Stimulated activated CD8-positive, alpha-beta memory T cell treated with anti-CD3 and anti-CD28 coated beads, Interleukin-15, amount 100 ng/mL, for 48 hours (primary cell): ENCODE measurements around the gene BCAP31.
"Not testable (repeated sequence)": the region's sequence is repeated elsewhere in the genome, so short reads cannot be mapped to it uniquely, and the experiment has no call there.

Source experiments
- DNase-seq, 2 donors: peaks; one replicate each; pipeline ENCODE4 v3.0.0-alpha.2; 2020; ENCODE audit warnings: low read depth in 2 of 2

BCAP31 gene

GRCh38 chrX:153762626-153763173 is 38.5 kb upstream of the BCAP31 start:
- DNase-seq = no peak

- no peak for DNase-seq
Measured at GRCh38 chrX:153761863-153762262, 37.7 kb upstream of the BCAP31 start.

DNA sequence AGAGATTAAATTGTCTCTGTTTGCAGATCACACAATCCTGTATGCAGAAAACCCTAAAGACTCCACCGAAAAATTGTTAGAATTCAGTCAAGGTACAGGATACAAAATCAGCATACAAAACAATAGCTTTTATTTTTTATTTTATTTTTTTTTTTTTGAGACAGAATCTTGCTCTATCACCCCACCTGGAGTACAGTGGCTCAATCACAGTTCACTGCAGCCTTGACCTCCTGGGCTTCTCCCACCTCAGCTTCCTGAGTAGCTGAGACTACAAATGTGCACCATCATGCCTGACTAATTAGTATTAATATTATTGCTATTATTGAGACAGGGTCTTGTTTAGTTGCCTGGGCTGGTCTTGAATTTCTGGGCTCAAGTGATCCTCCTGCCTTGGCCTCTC is 30.9 kb upstream of the BCAP31 start:
- DNase-seq = no peak

DNA sequence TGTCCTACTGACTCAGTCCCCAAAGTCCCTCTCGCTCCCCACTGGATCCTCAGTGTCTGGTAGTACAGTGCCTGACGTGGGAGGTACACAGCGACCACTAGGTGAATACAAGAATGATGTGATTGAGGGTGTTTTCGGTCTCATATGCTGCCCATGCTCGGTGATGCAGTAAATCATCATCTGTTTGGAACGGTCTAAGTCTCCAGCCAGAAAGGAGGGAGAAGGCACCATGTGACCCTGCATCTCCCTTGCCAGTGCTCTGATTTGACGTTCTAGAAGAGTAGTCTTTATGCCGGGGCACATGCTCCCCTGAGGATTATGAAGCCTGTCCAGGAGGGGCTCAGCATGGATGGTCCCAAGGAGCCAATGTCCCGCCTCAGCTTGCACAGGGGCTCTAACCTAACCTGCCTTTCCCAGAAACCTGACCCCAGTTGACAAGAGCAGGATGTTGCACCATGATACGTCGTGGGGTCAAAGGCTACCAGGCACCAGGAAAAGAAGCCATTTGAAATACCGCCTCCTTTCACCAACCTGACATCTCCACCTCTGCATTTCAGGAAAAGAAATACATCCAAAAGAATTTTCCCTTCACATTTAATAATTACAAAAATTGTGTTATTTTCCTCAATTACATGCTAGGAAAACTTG is 26.1 kb upstream of the BCAP31 start:
- DNase-seq = no peak

GRCh38 chrX:153749017-153749416 is 24.8 kb upstream of the BCAP31 start:
- DNase-seq = not testable (repeated sequence)

DNA sequence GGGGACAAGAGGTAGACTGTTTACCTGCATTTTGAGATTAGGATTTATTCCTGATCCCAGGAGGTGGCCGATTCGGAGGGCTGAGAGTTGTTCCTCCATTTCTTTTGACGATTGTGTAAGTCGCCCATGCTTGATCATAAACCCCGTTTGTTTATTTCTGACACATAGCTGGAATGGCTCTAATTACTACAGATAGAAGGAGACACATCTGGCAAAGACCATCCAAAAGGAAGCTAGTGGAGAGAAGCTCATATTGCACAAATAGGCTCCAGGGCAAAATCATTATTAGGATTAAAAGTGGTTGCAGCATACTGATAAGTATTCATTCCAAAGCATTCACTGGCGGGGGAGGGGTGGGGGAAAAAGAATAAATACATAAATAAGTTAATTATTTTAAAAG is 22.8 kb upstream of the BCAP31 start:
- not testable (repeated sequence) for DNase-seq

GRCh38 chrX:153746359-153746758 is 22.2 kb upstream of the BCAP31 start:
- DNase-seq = no peak

- DNase-seq = not testable (repeated sequence)
Measured at GRCh38 chrX:153745067-153745433, 20.9 kb upstream of the BCAP31 start.

DNA sequence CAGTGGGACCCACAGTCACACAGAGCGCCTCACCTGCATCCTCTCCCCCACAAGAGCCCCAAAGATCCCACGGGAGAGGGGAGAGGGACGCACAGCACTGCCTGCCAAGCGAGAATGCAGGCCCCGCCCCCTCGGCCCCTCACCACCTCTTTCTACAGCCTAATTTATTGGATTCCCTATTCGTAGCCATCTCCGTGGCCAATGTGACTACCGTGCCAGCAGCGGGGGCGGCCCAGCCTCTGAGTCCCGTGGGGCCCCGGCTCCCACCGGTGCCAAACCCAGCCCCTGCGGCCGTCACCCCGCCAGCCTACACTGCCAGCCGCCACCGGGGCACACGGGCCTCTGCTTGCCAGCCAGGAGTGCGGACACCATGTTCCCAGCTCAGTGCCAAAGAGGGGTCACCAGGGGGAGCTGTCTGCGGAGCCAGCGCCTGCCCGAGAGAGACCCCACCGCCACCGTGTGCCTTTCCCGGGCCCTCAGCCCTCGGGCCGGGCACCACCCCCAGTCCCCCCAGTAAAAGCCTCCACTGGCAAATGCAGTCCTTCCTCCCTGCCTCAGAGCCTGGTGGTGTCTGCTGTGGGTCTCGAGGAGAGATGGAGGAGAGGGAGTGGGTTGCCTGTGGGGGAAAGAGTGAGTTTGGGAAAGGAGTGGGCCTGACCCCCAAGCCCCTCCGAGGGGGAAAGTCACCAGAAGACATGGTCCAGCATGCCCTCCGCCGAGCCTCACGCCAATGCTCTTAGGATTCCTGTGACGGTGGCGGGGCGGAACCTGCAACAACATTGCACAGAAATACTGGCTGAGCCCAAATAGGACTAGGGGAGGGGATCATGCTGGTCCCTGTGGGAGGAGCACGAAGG is 20.3 kb upstream of the BCAP31 start:
- no peak for DNase-seq

- DNase-seq = not testable (repeated sequence)
Measured at GRCh38 chrX:153743468-153744209, 19.5 kb upstream of the BCAP31 start.

- DNase-seq = not testable (repeated sequence)
Measured at GRCh38 chrX:153742796-153743467, 18.7 kb upstream of the BCAP31 start.

- DNase-seq = not testable (repeated sequence)
Measured at GRCh38 chrX:153742111-153742510, 17.9 kb upstream of the BCAP31 start.

DNA sequence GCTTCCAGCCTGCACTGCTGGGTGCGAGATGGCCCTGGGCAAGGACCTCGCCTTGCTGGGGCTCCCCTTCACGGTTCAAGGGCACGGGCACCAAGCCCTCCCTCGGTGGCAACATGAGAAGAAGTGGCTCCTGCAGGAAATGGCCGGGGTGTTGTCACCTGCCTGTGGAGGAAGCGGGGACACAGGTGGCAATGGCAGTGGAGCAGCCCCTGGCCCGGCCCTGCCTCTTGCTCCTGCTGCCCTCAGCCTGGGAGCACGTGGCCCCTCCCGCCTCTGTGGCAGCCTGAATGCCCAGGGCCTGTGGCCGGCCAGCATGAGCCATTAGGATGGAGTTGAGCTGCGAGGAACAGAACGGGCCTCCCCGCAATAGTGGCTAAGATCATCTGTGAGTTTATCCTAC is 17.3 kb upstream of the BCAP31 start:
- DNase-seq = no peak

DNA sequence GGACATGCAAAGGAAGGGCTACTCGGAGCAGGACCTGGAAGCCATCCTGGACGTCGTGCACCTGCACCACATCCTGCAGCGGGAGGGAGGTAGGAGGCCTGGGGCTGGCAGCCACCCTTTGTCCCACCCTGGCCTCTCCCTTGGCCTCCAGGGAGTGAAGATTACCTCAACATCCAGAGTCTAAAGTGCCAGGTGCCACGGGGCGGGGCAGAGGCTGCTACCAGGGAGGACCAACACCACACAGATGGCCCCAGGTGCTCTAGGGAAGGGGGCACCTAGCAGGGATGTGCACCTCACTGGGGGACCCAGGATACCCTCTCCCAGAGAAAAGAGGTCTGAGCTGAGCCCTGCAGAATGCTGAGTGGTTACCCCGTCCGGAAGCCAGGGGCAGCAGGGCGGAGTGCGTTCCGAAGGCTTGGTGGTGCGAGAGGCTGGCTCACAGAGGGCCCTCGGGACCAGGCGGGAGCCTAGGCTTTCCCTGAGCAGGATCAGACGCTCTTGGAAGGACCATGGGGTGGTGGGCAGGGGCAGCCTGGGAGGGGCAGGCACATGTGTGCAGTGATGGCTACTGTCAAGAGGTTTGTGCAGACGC is 16.5 kb upstream of the BCAP31 start:
- DNase-seq = no peak

DNA sequence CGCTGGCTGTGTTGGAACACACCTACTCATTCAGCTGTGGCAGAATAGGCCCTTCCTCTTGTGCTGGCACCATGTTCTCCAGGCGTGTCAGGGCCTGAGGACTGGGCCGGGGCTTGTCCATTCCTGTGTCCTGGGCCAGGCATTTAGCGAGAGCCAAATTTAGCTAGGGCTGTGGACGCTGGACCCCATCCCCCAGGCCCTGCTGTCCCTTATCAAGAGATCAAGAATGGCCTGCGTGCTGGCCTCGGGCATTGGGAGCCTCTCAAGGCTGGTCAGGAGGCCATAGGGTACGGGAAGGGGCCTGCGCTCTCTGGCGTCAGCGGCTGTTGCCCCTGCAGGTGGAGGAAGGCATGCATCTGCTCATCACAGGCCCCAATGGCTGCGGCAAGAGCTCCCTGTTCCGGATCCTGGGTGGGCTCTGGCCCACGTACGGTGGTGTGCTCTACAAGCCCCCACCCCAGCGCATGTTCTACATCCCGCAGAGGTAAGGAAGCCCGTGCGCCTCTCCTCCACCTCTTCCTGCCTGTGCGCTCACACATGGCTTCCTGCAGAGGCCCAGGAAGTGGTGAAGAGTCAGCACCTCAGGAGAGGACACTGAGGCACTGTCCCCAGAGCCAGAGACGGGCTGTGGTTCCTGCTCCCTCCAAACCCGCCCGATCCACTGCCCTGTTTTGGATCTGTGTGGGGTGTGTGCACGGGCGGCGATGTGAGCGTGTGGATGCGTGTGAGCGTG is 15.7 kb upstream of the BCAP31 start:
- no peak for DNase-seq

- DNase-seq = no peak
Measured at GRCh38 chrX:153738056-153738605, 13.9 kb upstream of the BCAP31 start.

DNA sequence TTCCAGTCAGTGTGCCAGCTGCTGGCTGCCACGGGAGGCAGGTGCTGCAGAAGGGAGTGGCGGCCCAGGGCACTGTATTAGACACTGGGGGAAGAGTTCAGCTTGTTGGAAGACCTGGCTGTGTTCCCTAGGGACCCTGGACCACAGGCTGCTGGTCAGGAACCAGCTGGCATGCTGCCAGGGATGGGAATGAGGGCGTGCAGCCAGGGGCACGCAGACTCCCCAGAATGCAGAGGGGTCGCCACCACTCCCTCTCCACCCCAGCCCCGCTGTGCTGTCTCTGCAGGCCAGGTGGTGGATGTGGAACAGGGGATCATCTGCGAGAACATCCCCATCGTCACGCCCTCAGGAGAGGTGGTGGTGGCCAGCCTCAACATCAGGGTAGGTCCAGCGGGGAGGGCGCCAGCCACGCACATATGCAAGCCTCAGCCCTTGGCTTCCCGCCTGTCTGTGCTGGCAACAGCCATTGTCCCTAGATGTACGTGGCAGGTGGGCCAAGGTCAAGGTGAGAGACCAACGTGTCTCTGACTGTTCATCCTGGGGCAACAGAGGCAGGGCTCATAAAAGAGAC is 12.8 kb upstream of the BCAP31 start:
- no peak for DNase-seq

GRCh38 chrX:153736071-153736820 is 12.1 kb upstream of the BCAP31 start:
- DNase-seq = no peak

DNA sequence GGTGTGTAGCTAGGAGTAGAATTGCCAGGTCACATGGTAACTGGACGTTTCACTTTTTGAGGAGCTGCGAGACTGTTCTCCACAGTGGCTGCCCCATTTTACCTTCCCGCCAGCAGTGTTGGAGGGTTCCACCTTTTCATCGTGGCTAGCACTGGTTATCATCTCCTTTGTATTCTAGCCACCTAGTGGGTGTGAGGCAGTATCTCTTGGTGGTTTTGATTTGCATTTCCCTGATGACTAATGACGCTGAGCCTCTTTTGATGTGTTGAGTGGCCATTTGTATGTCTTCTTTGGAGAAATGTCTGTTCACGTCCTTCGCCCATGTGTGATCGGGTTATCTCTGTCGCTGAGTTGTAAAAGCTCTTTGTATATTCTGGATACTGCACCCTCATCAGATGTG is 11.1 kb upstream of the BCAP31 start:
- no peak for DNase-seq
